ENCODE results near the gene CALHM2.

DNA sequence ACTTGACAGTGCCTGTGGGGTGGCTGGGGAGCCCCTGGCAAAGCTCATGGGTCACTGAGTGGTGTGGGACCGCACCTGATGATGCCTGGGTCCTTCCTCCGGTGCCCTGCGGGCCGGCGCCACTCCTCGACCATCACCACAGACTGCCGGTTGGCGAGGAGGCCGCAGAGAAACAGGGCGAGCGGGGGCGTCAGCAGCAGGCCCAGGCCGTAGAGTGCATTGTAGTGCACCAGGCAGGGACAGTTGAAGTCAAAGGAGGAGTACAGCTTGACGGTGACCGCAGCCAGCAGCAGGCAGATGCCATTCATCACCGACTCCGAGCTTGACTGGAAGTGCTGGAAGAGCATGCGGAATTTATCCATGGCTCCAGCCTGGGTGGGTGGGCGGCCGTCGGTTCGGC, 26.5 kb upstream of the CALHM2 start:
- no peak for TF ChIP-seq CTCF (IDR thresholded peaks at IDR 0.05)
- no peak for TF ChIP-seq POLR2A (IDR thresholded peaks at IDR 0.05)

Measured in esophagus squamous epithelium (tissue), 4 donors.